Measurements from ENCODE around the gene RUNX1.

Gene RUNX1

DNA sequence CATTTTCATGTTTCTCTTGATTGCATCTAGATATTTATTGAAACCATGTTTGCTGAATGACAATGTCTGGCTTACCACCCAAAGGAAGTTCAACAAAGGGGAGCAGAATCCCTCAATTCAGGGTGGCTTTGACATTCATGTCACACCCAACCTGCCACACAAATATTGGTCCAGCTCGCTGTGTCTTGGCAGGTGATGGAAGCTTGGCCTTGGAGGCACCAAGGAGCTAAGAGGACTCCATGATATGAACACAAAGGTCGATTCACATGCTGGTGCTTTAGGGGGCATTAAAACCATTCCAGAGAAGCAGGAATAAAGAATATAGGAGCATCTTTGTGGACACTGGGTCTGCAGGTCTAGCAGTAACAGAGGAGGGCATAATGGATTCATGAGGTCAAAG lies 114.8 kb downstream of the RUNX1 start:
- no peak overlapping the region for H3K4me3 ChIP-seq (ENCODE audit: low read depth, low read length)
- TF ChIP-seq MYC (IDR thresholded peaks at IDR 0.05; ENCODE audit: low read depth, low read length) (no peak), POLR2A (IDR thresholded peaks at IDR 0.05; ENCODE audit: extremely low read depth, insufficient read length) (no peak)
- TF ChIP-seq, protein P1, sequence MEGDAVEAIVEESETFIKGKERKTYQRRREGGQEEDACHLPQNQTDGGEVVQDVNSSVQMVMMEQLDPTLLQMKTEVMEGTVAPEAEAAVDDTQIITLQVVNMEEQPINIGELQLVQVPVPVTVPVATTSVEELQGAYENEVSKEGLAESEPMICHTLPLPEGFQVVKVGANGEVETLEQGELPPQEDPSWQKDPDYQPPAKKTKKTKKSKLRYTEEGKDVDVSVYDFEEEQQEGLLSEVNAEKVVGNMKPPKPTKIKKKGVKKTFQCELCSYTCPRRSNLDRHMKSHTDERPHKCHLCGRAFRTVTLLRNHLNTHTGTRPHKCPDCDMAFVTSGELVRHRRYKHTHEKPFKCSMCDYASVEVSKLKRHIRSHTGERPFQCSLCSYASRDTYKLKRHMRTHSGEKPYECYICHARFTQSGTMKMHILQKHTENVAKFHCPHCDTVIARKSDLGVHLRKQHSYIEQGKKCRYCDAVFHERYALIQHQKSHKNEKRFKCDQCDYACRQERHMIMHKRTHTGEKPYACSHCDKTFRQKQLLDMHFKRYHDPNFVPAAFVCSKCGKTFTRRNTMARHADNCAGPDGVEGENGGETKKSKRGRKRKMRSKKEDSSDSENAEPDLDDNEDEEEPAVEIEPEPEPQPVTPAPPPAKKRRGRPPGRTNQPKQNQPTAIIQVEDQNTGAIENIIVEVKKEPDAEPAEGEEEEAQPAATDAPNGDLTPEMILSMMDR (IDR thresholded peaks at IDR 0.05; ENCODE audit: low read depth, low read length): no peak
- TF ChIP-seq, protein P2, sequence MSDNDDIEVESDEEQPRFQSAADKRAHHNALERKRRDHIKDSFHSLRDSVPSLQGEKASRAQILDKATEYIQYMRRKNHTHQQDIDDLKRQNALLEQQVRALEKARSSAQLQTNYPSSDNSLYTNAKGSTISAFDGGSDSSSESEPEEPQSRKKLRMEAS (IDR thresholded peaks at IDR 0.05; ENCODE audit: low read depth, low read length): no peak
- no peak for DNase-seq (ENCODE audit: low read depth)

- TF ChIP-seq POLR2A (IDR thresholded peaks at IDR 0.05; ENCODE audit: extremely low read depth, insufficient read length) (no peak), MYC (IDR thresholded peaks at IDR 0.05; ENCODE audit: low read depth, low read length) (no peak)
- TF ChIP-seq, protein P1 (IDR thresholded peaks at IDR 0.05; ENCODE audit: low read depth, low read length): no peak
- TF ChIP-seq, protein P2 (IDR thresholded peaks at IDR 0.05; ENCODE audit: low read depth, low read length): no peak
These were observed 115.3 kb downstream of the RUNX1 start for GRCh38 chr21:34933609-34934335.

DNA sequence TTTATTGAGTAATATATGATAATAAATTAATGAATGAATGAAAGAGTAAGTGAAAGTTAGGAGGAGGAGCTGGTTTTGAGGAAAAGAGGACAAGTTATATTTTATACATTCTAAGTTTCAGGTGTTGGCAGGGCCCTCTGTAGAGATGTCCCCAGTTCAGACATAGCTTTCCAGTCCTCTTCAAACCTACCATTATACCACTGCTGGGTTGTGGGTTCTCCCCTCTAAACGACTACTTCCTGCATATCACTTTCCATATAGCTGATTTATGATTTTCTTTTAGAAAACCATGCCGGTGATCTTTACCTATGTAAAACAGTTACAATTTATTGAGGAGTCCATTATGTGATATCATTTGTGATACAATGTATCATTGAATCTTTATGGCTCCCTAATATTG lies 116.9 kb downstream of the RUNX1 start:
- no peak overlapping the region for H3K4me3 ChIP-seq (ENCODE audit: low read depth, low read length)
- no peak for DNase-seq (ENCODE audit: low read depth)
- TF ChIP-seq MYC (IDR thresholded peaks at IDR 0.05; ENCODE audit: low read depth, low read length) (no peak), POLR2A (IDR thresholded peaks at IDR 0.05; ENCODE audit: extremely low read depth, insufficient read length) (no peak)
- TF ChIP-seq, protein P1 (IDR thresholded peaks at IDR 0.05; ENCODE audit: low read depth, low read length): no peak
- TF ChIP-seq, protein P2 (IDR thresholded peaks at IDR 0.05; ENCODE audit: low read depth, low read length): no peak

More at GRCh38 chr21:34933609-34934335, 115.3 kb downstream of the RUNX1 start:
- H3K4me3 ChIP-seq (ENCODE audit: low read depth, low read length): no peak overlapping the region
- DNase-seq (ENCODE audit: low read depth): no peak

DNA sequence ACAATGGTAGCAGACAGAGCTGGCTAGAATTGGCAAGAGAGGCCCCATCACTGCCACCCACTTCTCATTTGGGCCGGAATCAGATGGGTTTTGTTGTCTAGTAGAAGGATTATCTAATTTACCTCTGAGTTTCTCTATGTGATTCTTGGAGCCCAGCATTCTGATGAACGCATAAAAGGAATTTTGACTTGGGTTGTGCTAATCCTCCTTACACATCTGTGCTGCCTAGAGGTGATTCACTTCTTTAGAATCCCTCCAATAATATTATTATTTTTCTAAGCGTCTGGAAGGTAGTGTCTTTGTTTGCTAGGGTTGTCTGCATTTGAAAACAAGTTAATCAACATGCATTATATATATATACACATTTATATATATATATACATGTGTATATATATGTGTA lies 118.1 kb downstream of the RUNX1 start:
- TF ChIP-seq, protein P2 (IDR thresholded peaks at IDR 0.05; ENCODE audit: low read depth, low read length): no peak
- TF ChIP-seq MYC (IDR thresholded peaks at IDR 0.05; ENCODE audit: low read depth, low read length): no peak
- TF ChIP-seq POLR2A (IDR thresholded peaks at IDR 0.05; ENCODE audit: extremely low read depth, insufficient read length): no peak
- TF ChIP-seq, protein P1 (IDR thresholded peaks at IDR 0.05; ENCODE audit: low read depth, low read length): no peak

DNA sequence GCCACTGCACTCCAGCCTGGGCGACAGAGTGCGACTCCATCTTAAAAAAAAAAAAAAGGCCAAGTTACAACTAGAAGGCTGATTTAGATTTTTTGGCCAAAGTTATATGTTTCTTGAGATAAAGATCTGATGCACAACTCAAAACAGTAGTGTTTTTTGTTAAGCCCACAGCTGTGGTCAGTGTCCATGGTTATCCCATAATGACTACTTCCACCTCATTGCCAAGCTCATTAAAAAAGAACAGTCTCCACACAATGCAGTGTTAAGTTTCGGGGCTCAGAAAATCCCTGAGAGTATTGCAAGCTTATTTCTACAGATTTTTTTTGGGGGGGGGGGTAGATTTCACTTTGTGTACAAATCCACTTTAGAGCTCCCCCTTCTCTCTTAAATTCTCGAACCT lies 120.5 kb downstream of the RUNX1 start:
- no peak overlapping the region for H3K4me3 ChIP-seq (ENCODE audit: low read depth, low read length)
- TF ChIP-seq POLR2A (IDR thresholded peaks at IDR 0.05; ENCODE audit: extremely low read depth, insufficient read length) (no peak), MYC (IDR thresholded peaks at IDR 0.05; ENCODE audit: low read depth, low read length) (no peak)
- TF ChIP-seq, protein P2 (IDR thresholded peaks at IDR 0.05; ENCODE audit: low read depth, low read length): no peak
- TF ChIP-seq, protein P1 (IDR thresholded peaks at IDR 0.05; ENCODE audit: low read depth, low read length): no peak
- DNase-seq (ENCODE audit: low read depth): no peak

More for the DNA sequence above, 118.1 kb downstream of the RUNX1 start:
- no peak overlapping the region for H3K4me3 ChIP-seq (ENCODE audit: low read depth, low read length)
- no peak for DNase-seq (ENCODE audit: low read depth)
